HepG2 (cell line): Measurements from ENCODE around the gene SPSB1. TPM values are rescaled to one million over a fixed set of nuclear protein-coding genes. Genes with fewer than 3 reads are reported as not detected.

Experiments
- FOXP1 ChIP-seq, 2 experiments: fragments of 450-650 bp in 1 of 2; IDR thresholded peaks; 2 replicates each; pipeline ENCODE4 v1.6.1; 2017 to 2018; ENCODE audit warnings: antibody characterized with exemption in 1 of 2
- HDAC1 ChIP-seq: sonication (generic); formaldehyde crosslinking; IDR thresholded peaks from 2 replicates; pipeline ENCODE4 v1.5.1; 2020; ENCODE audit warnings: mild to moderate bottlenecking, missing genetic modification reagents
- KMT2A ChIP-seq: sonication (generic); formaldehyde crosslinking; IDR thresholded peaks from 2 replicates; pipeline ENCODE4 v1.4.0; 2020; ENCODE audit warnings: missing genetic modification reagents
- ONECUT2 ChIP-seq: sonication (generic); formaldehyde crosslinking; IDR thresholded peaks from 2 replicates; pipeline ENCODE4 v1.4.0; 2020; ENCODE audit warnings: missing genetic modification reagents
- PHF8 ChIP-seq: sonication (generic); formaldehyde crosslinking; IDR thresholded peaks from 2 replicates; pipeline ENCODE4 v1.5.0; 2020; ENCODE audit warnings: missing genetic modification reagents
- PITX1 ChIP-seq: sonication (generic); formaldehyde crosslinking; IDR thresholded peaks from 2 replicates; pipeline ENCODE4 v1.5.1; 2020; ENCODE audit warnings: mild to moderate bottlenecking, missing genetic modification reagents
- ZBTB7B ChIP-seq: sonication (generic); formaldehyde crosslinking; IDR thresholded peaks from 2 replicates; pipeline ENCODE4 v1.4.0; 2020; ENCODE audit warnings: missing genetic modification reagents
- ZFY ChIP-seq: sonication (generic); formaldehyde crosslinking; IDR thresholded peaks from 2 replicates; pipeline ENCODE4 v1.4.0; 2020; ENCODE audit warnings: missing genetic modification reagents
- ZNF280D ChIP-seq: sonication (generic); formaldehyde crosslinking; IDR thresholded peaks from 2 replicates; pipeline ENCODE4 v1.5.1; 2020; ENCODE audit warnings: mild to moderate bottlenecking, missing genetic modification reagents
- ZNF292 ChIP-seq: sonication (generic); formaldehyde crosslinking; IDR thresholded peaks from 2 replicates; pipeline ENCODE4 v1.8.1; 2022; ENCODE audit warnings: mild to moderate bottlenecking, low read depth, missing genetic modification reagents, borderline replicate concordance
- ZNF547 ChIP-seq: sonication (generic); formaldehyde crosslinking; IDR thresholded peaks from 2 replicates; pipeline ENCODE4 v1.5.1; 2020; ENCODE audit warnings: mild to moderate bottlenecking, missing genetic modification reagents
- ZNF740 ChIP-seq: sonication (generic); formaldehyde crosslinking; IDR thresholded peaks from 2 replicates; pipeline ENCODE4 v1.4.0; 2020; ENCODE audit warnings: missing genetic modification reagents
- ZUFSP ChIP-seq: sonication (generic); formaldehyde crosslinking; IDR thresholded peaks from 2 replicates; pipeline ENCODE4 v1.9.0; 2021; ENCODE audit warnings: missing genetic modification reagents, mild to moderate bottlenecking, borderline replicate concordance
- polyA plus RNA-seq, 8 experiments: library from polyadenylated mRNA; depleted of rRNA in 3 of 8; stranded (reverse) in 7 of 8; unstranded in 1 of 8; fragments of >200 nt; fragmentation: Illumina TruSeq in 4 of 8; extraction: Trizol in 4 of 8; gene quantifications; 2 replicates each; pipeline versions ENCODE4 v1.2.1 to v1.2.3, GENCODE V29; 2011 to 2016; ENCODE audit warnings: low read depth in 4 of 8, missing spikeins in 1 of 8, mixed read lengths in 1 of 8; ENCODE audit not compliant: insufficient read depth in 1 of 8
- total RNA-seq, 5 experiments: library from RNA; depleted of rRNA; stranded (reverse); fragments of >200 nt; fragmentation: Illumina TruSeq; extraction: Trizol; gene quantifications; 2 replicates each; pipeline ENCODE4 v1.2.3, GENCODE V29; 2016; ENCODE audit warnings: low read depth in 1 of 5
- TF ChIP-seq, protein P1 (sequence below): sonication (generic); formaldehyde crosslinking; IDR thresholded peaks from 2 replicates; pipeline ENCODE4 v1.5.0; 2020; ENCODE audit warnings: missing genetic modification reagents
- TF ChIP-seq, protein P2 (sequence below): IDR thresholded peaks from 2 replicates; pipeline ENCODE4 v1.6.1; 2012; ENCODE audit warnings: inconsistent platforms
- TF ChIP-seq, protein P3 (sequence below): sonication (generic); formaldehyde crosslinking; IDR thresholded peaks from 2 replicates; pipeline ENCODE4; 2020; ENCODE audit warnings: missing genetic modification reagents, mild to moderate bottlenecking, borderline replicate concordance

Gene SPSB1
- total and polyA plus RNA-seq, 2 of the 13 experiments (the other 11 are each of a cell fraction or from before 2014, with no cell fraction given): 5.0 to 8.0 TPM

- TF ChIP-seq KMT2A (CRISPR knock-in tag): peak; percentile 53
- TF ChIP-seq, protein P1, sequence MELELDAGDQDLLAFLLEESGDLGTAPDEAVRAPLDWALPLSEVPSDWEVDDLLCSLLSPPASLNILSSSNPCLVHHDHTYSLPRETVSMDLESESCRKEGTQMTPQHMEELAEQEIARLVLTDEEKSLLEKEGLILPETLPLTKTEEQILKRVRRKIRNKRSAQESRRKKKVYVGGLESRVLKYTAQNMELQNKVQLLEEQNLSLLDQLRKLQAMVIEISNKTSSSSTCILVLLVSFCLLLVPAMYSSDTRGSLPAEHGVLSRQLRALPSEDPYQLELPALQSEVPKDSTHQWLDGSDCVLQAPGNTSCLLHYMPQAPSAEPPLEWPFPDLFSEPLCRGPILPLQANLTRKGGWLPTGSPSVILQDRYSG: no peak
- TF ChIP-seq, protein P2, sequence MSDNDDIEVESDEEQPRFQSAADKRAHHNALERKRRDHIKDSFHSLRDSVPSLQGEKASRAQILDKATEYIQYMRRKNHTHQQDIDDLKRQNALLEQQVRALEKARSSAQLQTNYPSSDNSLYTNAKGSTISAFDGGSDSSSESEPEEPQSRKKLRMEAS: 0 out of 2 replicates have a peak, but pooled peaks have one; percentile 4
- TF ChIP-seq ZFY: 0 out of 2 replicates have a peak, but pooled peaks have one; percentile 16
- 0 out of 2 replicates have a peak, but pooled peaks have one; percentile 26 for TF ChIP-seq PITX1
- TF ChIP-seq ZNF547 (CRISPR knock-in tag): 0 out of 2 replicates have a peak, but pooled peaks have one; percentile 32
- TF ChIP-seq ZBTB7B (CRISPR knock-in tag): 0 out of 2 replicates have a peak, but pooled peaks have one; percentile 26
- TF ChIP-seq ZNF280D (CRISPR knock-in tag): peak; percentile 61; the same call in 1 of the 2 replicates
- TF ChIP-seq, protein P3, sequence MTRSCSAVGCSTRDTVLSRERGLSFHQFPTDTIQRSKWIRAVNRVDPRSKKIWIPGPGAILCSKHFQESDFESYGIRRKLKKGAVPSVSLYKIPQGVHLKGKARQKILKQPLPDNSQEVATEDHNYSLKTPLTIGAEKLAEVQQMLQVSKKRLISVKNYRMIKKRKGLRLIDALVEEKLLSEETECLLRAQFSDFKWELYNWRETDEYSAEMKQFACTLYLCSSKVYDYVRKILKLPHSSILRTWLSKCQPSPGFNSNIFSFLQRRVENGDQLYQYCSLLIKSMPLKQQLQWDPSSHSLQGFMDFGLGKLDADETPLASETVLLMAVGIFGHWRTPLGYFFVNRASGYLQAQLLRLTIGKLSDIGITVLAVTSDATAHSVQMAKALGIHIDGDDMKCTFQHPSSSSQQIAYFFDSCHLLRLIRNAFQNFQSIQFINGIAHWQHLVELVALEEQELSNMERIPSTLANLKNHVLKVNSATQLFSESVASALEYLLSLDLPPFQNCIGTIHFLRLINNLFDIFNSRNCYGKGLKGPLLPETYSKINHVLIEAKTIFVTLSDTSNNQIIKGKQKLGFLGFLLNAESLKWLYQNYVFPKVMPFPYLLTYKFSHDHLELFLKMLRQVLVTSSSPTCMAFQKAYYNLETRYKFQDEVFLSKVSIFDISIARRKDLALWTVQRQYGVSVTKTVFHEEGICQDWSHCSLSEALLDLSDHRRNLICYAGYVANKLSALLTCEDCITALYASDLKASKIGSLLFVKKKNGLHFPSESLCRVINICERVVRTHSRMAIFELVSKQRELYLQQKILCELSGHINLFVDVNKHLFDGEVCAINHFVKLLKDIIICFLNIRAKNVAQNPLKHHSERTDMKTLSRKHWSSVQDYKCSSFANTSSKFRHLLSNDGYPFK: no peak
- TF ChIP-seq ONECUT2 (CRISPR knock-in tag): peak; percentile 67
- peak; percentile 48; the same call in 1 of the 2 replicates for TF ChIP-seq FOXP1 (IDR thresholded peaks at IDR 0.05)
- no peak for TF ChIP-seq FOXP1 (CRISPR knock-in tag; IDR thresholded peaks at IDR 0.05)
- TF ChIP-seq ZNF292 (CRISPR knock-in tag): peak; percentile 49; the same call in 1 of the 2 replicates
- peak; percentile 30; the same call in 1 of the 2 replicates for TF ChIP-seq PHF8
- 0 out of 2 replicates have a peak, but pooled peaks have one; percentile 8 for TF ChIP-seq HDAC1
- no peak for TF ChIP-seq ZUFSP (CRISPR knock-in tag)
- TF ChIP-seq ZNF740: no peak
Observed at GRCh38 chr1:9293533-9294404, 1.1 kb downstream of the SPSB1 start (continued).
